ENCODE data around the gene RUNX2.

RUNX2 gene

DNA sequence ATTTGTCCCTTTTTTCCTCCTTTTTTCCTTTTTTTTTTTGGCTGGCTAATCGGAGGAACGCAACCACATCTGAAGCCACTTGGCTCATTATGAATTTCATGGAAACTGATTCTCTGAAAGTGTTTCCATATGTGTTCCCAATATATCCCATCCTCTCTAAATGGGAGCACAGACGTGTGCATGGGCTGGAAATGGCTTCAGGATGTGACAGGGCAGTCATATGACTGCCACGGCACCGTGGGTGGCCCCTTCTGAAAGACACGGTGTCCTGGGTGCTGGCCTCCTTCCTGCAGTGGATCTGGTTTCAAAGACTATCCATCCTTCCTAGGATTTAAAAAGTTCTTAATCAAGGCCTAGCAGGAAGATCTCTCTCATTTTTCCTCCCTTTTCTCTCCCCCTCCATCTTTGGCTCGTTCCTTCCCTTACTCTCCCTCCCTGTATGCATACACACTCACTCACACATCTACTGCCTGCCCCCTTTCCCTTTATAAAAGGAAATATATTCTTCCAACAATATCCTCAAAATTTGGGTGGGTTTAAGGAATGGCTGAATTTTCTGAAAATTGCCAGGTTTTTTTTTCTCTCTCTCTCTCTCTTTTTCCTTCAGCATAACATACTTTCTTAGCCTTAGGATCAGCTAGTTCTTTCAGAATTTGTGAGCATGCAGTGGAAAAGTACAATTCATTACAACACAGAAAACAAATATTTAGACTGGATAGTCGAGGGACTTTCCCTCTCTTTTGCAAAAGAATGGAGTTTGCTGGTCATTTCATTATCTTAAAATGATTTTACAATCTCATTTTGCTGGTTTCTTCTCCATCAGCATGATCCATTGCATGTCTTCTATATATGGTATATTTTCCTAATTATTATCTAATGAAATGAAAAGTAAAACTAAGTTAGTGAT lies 210.8 kb downstream of the RUNX2 start:
- no peak for DNase-seq (ENCODE audit: low spot score)
- TF ChIP-seq, protein P1, sequence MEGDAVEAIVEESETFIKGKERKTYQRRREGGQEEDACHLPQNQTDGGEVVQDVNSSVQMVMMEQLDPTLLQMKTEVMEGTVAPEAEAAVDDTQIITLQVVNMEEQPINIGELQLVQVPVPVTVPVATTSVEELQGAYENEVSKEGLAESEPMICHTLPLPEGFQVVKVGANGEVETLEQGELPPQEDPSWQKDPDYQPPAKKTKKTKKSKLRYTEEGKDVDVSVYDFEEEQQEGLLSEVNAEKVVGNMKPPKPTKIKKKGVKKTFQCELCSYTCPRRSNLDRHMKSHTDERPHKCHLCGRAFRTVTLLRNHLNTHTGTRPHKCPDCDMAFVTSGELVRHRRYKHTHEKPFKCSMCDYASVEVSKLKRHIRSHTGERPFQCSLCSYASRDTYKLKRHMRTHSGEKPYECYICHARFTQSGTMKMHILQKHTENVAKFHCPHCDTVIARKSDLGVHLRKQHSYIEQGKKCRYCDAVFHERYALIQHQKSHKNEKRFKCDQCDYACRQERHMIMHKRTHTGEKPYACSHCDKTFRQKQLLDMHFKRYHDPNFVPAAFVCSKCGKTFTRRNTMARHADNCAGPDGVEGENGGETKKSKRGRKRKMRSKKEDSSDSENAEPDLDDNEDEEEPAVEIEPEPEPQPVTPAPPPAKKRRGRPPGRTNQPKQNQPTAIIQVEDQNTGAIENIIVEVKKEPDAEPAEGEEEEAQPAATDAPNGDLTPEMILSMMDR (IDR thresholded peaks at IDR 0.05; ENCODE audit: extremely low read depth, missing control alignments): no peak

GRCh38 chr6:45540375-45540920 lies 212.3 kb downstream of the RUNX2 start:
- TF ChIP-seq, protein P1 (IDR thresholded peaks at IDR 0.05; ENCODE audit: extremely low read depth, missing control alignments): no peak
- no peak for DNase-seq (ENCODE audit: low spot score)

- DNase-seq (ENCODE audit: low spot score): no peak
- TF ChIP-seq, protein P1 (IDR thresholded peaks at IDR 0.05; ENCODE audit: extremely low read depth, missing control alignments): no peak
These were observed 213.8 kb downstream of the RUNX2 start for GRCh38 chr6:45541934-45542333.

- TF ChIP-seq, protein P1 (IDR thresholded peaks at IDR 0.05; ENCODE audit: extremely low read depth, missing control alignments): no peak
- no peak for DNase-seq (ENCODE audit: low spot score)
These were observed 215.4 kb downstream of the RUNX2 start for GRCh38 chr6:45543298-45544235.

DNA sequence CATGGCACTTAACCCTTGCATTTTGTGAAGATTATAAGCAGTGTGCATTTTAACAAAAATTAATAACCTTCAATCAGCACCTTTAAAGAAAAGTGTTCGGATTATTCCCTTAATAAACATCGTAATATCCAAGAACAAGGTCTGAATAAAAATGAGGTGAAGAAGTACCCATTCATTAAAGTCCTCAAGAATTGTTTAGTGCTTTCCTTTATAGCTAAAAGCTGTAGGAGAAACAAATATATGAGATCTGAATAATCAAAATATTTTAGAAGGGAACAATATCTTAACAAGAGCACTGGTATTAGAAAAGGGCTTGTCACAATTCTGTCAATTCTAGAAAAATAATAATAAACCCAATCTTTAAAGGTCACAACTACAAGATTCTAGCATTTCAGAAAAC lies 217.3 kb downstream of the RUNX2 start:
- DNase-seq (ENCODE audit: low spot score): no peak
- TF ChIP-seq, protein P1 (IDR thresholded peaks at IDR 0.05; ENCODE audit: extremely low read depth, missing control alignments): no peak

GRCh38 chr6:45548657-45549515 lies 220.8 kb downstream of the RUNX2 start:
- DNase-seq (ENCODE audit: low spot score): peak; percentile 44
- TF ChIP-seq, protein P1 (IDR thresholded peaks at IDR 0.05; ENCODE audit: extremely low read depth, missing control alignments): no peak
